GM15510 (cell line): ENCODE results near the gene NLE1.

Source experiments
- POLR2A ChIP-seq: IDR thresholded peaks from 3 replicates; pipeline ENCODE4 v1.6.1; 2011; ENCODE audit warnings: borderline replicate concordance; ENCODE audit not compliant: insufficient read length; ENCODE audit errors: extremely low read depth

NLE1 gene

GRCh38 chr17:35167666-35168065 lies 25.6 kb upstream of the NLE1 start:
- TF ChIP-seq POLR2A, result no peak

- no peak for TF ChIP-seq POLR2A
These were observed 24.9 kb upstream of the NLE1 start for GRCh38 chr17:35167046-35167445.

- no peak for TF ChIP-seq POLR2A
These were observed 24.4 kb upstream of the NLE1 start for GRCh38 chr17:35166526-35166925.

- no peak for TF ChIP-seq POLR2A
These were observed 22.6 kb upstream of the NLE1 start for GRCh38 chr17:35164716-35165115.

GRCh38 chr17:35163886-35164285 lies 21.8 kb upstream of the NLE1 start:
- TF ChIP-seq POLR2A, result no peak

- TF ChIP-seq POLR2A, result no peak
These were observed 20.7 kb upstream of the NLE1 start for GRCh38 chr17:35162755-35163154.

GRCh38 chr17:35161281-35161761 lies 19.2 kb upstream of the NLE1 start:
- TF ChIP-seq POLR2A, result no peak

- no peak for TF ChIP-seq POLR2A
These were observed 18.5 kb upstream of the NLE1 start for GRCh38 chr17:35160354-35161201.

GRCh38 chr17:35159940-35160339 lies 17.8 kb upstream of the NLE1 start:
- no peak for TF ChIP-seq POLR2A

GRCh38 chr17:35155246-35155645 lies 13.1 kb upstream of the NLE1 start:
- TF ChIP-seq POLR2A, result no peak

- no peak for TF ChIP-seq POLR2A
These were observed 12.4 kb upstream of the NLE1 start for GRCh38 chr17:35154196-35155165.

GRCh38 chr17:35152421-35153140 lies 10.5 kb upstream of the NLE1 start:
- TF ChIP-seq POLR2A, result no peak

GRCh38 chr17:35149941-35150340 lies 7.8 kb upstream of the NLE1 start:
- no peak for TF ChIP-seq POLR2A

GRCh38 chr17:35148144-35148543 lies 6.0 kb upstream of the NLE1 start:
- TF ChIP-seq POLR2A, result no peak
